ENCODE measurements around the gene CHST3. TPM values are rescaled to one million over a fixed set of nuclear protein-coding genes. Genes with fewer than 3 reads are reported as not detected.
A peak's percentile ranks its signal among the peaks of the same experiment; 100 is the strongest.

CHST3 gene
- total and polyA plus RNA-seq, 8 donors, result 3.1 to 10.8 (median 3.6) TPM

- DNase-seq, result peak in 1 of 6 donors; percentile 5
- Histone ChIP-seq H3K9me3 (no peaks in the 10 kb centered on the region), H3K27me3 (no peaks in the 10 kb centered on the region), H3K27ac (no peak overlapping the region), H3K36me3 (no peaks in the 10 kb centered on the region), H3K4me3 (no peak overlapping the region), H3K4me1 (peaks cover 0 to 6% (median 0%) of the 10 kb centered on the region in 3 donors)
- intact Hi-C loops (cut with DNase I), result no loop called here
- 69 to 86% methylated on average over 13 of the region's 13 CpGs for WGBS, 2 donors
- no peak for TF ChIP-seq CTCF (IDR thresholded peaks at IDR 0.05)
- no peak for ATAC-seq
- no peak for FAIRE-seq
Measured at GRCh38 chr10:71996592-71997371, 32.6 kb downstream of the CHST3 start.

GRCh38 chr10:71998119-71998839 is 34.1 kb downstream of the CHST3 start:
- Histone ChIP-seq H3K27me3 (no peaks in the 10 kb centered on the region), H3K27ac (peak overlapping the region; percentile 26 to 61 (median 29)), H3K4me1 (peaks cover 0 to 6% (median 0%) of the 10 kb centered on the region in 3 donors), H3K4me3 (no peak overlapping the region), H3K36me3 (no peaks in the 10 kb centered on the region), H3K9me3 (no peaks in the 10 kb centered on the region)
- no peak for FAIRE-seq
- peak; percentile 19 to 71 (median 58) for ATAC-seq
- TF ChIP-seq CTCF (IDR thresholded peaks at IDR 0.05), result no peak
- intact Hi-C loops (cut with DNase I), result no loop called here
- DNase-seq, result peak in 4 of 6 donors; percentile 41 to 65 (median 58)
- 35 to 39% methylated on average over 14 of the region's 14 CpGs for WGBS, 2 donors

GRCh38 chr10:71998840-71999194 is 34.6 kb downstream of the CHST3 start:
- H3K27me3 ChIP-seq, result no peaks in the 10 kb centered on the region
- intact Hi-C loops (cut with DNase I), result no loop called here
- no peak overlapping the region for H3K4me3 ChIP-seq
- no peaks in the 10 kb centered on the region for H3K9me3 ChIP-seq
- peaks cover 0 to 6% (median 0%) of the 10 kb centered on the region in 3 donors for H3K4me1 ChIP-seq
- peak overlapping the region; percentile 26 to 61 (median 34) for H3K27ac ChIP-seq
- ATAC-seq (peak; percentile 31 to 74 (median 65)), FAIRE-seq (no peak), DNase-seq (no peak)
- TF ChIP-seq CTCF (IDR thresholded peaks at IDR 0.05), result no peak
- H3K36me3 ChIP-seq, result no peaks in the 10 kb centered on the region
- WGBS, 2 donors, result 22 to 28% methylated on average over 5 of the region's 5 CpGs

GRCh38 chr10:71999360-72000072 is 35.3 kb downstream of the CHST3 start:
- DNase-seq (peak in 2 of 6 donors; percentile 27 to 43), FAIRE-seq (no peak), ATAC-seq (peak; percentile 41 to 65 (median 56))
- Histone ChIP-seq H3K36me3 (no peaks in the 10 kb centered on the region), H3K27me3 (no peaks in the 10 kb centered on the region), H3K9me3 (no peaks in the 10 kb centered on the region), H3K27ac (peak overlapping the region in 3 of 4 donors; percentile 30 to 61 (median 39)), H3K4me1 (peaks cover 0 to 6% (median 0%) of the 10 kb centered on the region in 3 donors), H3K4me3 (no peak overlapping the region)
- TF ChIP-seq CTCF (IDR thresholded peaks at IDR 0.05), result no peak
- WGBS, 2 donors, result 51 to 53% methylated on average over 20 to 21 of the region's 21 CpGs
- intact Hi-C loops (cut with DNase I), result no loop called here

Measured in pancreas (tissue), 10 donors.